ENCODE data around the gene FEN1. TPM values are rescaled to one million over a fixed set of nuclear protein-coding genes. Genes with fewer than 3 reads are reported as not detected.

FEN1 gene
- total RNA-seq, 1 donor from 2014 or later, result 19.8 TPM

GRCh38 chr11:61763930-61764605, 28.6 kb upstream of the FEN1 start:
- Mint-ChIP-seq H3K27ac (ENCODE audit: unreplicated experiment) (no peak overlapping the region), H3K36me3 (ENCODE audit: unreplicated experiment) (no peaks in the 10 kb centered on the region), H3K4me3 (ENCODE audit: unreplicated experiment) (no peak overlapping the region), H3K4me1 (ENCODE audit: unreplicated experiment) (peaks cover 2% of the 10 kb centered on the region), H3K27me3 (ENCODE audit: unreplicated experiment) (no peaks in the 10 kb centered on the region), H3K9me3 (ENCODE audit: unreplicated experiment) (no peaks in the 10 kb centered on the region)
- TF ChIP-seq, protein P1, sequence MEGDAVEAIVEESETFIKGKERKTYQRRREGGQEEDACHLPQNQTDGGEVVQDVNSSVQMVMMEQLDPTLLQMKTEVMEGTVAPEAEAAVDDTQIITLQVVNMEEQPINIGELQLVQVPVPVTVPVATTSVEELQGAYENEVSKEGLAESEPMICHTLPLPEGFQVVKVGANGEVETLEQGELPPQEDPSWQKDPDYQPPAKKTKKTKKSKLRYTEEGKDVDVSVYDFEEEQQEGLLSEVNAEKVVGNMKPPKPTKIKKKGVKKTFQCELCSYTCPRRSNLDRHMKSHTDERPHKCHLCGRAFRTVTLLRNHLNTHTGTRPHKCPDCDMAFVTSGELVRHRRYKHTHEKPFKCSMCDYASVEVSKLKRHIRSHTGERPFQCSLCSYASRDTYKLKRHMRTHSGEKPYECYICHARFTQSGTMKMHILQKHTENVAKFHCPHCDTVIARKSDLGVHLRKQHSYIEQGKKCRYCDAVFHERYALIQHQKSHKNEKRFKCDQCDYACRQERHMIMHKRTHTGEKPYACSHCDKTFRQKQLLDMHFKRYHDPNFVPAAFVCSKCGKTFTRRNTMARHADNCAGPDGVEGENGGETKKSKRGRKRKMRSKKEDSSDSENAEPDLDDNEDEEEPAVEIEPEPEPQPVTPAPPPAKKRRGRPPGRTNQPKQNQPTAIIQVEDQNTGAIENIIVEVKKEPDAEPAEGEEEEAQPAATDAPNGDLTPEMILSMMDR (IDR thresholded peaks at IDR 0.05), result no peak
- DNase-seq (ENCODE audit: extremely low spot score, unreplicated experiment), result no peak

GRCh38 chr11:61764606-61765260, 28.0 kb upstream of the FEN1 start:
- Mint-ChIP-seq H3K4me3 (ENCODE audit: unreplicated experiment) (no peak overlapping the region), H3K27ac (ENCODE audit: unreplicated experiment) (no peak overlapping the region), H3K36me3 (ENCODE audit: unreplicated experiment) (no peaks in the 10 kb centered on the region), H3K27me3 (ENCODE audit: unreplicated experiment) (no peaks in the 10 kb centered on the region), H3K4me1 (ENCODE audit: unreplicated experiment) (peaks cover 4% of the 10 kb centered on the region), H3K9me3 (ENCODE audit: unreplicated experiment) (no peaks in the 10 kb centered on the region)
- TF ChIP-seq, protein P1 (IDR thresholded peaks at IDR 0.05), result no peak
- DNase-seq (ENCODE audit: extremely low spot score, unreplicated experiment), result no peak

- no peaks in the 10 kb centered on the region for H3K9me3 Mint-ChIP-seq (ENCODE audit: unreplicated experiment)
- no peak for DNase-seq (ENCODE audit: extremely low spot score, unreplicated experiment)
- H3K27me3 Mint-ChIP-seq (ENCODE audit: unreplicated experiment), result no peaks in the 10 kb centered on the region
- TF ChIP-seq, protein P1 (IDR thresholded peaks at IDR 0.05), result no peak
- no peak overlapping the region for H3K4me3 Mint-ChIP-seq (ENCODE audit: unreplicated experiment)
- peaks cover 5% of the 10 kb centered on the region for H3K4me1 Mint-ChIP-seq (ENCODE audit: unreplicated experiment)
- H3K27ac Mint-ChIP-seq (ENCODE audit: unreplicated experiment), result no peak overlapping the region
- H3K36me3 Mint-ChIP-seq (ENCODE audit: unreplicated experiment), result no peaks in the 10 kb centered on the region
Measured at GRCh38 chr11:61765550-61766253, 27.0 kb upstream of the FEN1 start.

DNA sequence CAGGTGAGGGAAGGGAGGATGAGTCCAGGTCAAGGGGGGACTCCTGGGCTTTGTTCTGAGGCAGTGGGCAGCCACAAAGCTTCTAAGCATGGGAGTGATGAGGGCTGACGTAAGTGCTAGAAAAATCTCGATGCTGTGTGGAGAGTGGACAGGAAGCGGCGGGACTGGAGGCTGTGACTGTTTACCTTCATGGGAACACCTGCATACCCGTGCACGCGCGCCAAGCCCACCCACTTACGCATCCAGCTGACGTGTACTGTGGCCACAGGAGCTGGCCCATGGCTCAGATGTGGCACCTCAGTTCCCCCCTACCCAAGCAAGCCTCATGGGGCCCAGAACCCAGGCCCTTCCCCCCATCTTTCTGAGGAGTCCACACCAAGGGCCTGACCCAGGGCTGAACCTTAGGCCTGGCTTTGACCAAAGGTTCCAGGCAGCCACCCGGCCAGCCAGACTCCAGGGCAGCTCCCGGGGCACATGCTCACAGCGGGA, 26.3 kb upstream of the FEN1 start:
- no peaks in the 10 kb centered on the region for H3K36me3 Mint-ChIP-seq (ENCODE audit: unreplicated experiment)
- H3K9me3 Mint-ChIP-seq (ENCODE audit: unreplicated experiment), result no peaks in the 10 kb centered on the region
- TF ChIP-seq, protein P1 (IDR thresholded peaks at IDR 0.05), result no peak
- peaks cover 5% of the 10 kb centered on the region for H3K4me1 Mint-ChIP-seq (ENCODE audit: unreplicated experiment)
- no peak overlapping the region for H3K27ac Mint-ChIP-seq (ENCODE audit: unreplicated experiment)
- no peak for DNase-seq (ENCODE audit: extremely low spot score, unreplicated experiment)
- H3K4me3 Mint-ChIP-seq (ENCODE audit: unreplicated experiment), result no peak overlapping the region
- H3K27me3 Mint-ChIP-seq (ENCODE audit: unreplicated experiment), result no peaks in the 10 kb centered on the region
